ENCODE measurements around the gene HSPA1A. TPM values are rescaled to one million over a fixed set of nuclear protein-coding genes. Genes with fewer than 3 reads are reported as not detected.
"Not testable (repeated sequence)": the region's sequence is repeated elsewhere in the genome, so short reads cannot be mapped to it uniquely, and the experiment has no call there.

The HSPA1A gene
- polyA plus RNA-seq, 1 donor (not counting 4 experiments of a cell fraction or from before 2014, with no cell fraction given): 110 TPM

DNA sequence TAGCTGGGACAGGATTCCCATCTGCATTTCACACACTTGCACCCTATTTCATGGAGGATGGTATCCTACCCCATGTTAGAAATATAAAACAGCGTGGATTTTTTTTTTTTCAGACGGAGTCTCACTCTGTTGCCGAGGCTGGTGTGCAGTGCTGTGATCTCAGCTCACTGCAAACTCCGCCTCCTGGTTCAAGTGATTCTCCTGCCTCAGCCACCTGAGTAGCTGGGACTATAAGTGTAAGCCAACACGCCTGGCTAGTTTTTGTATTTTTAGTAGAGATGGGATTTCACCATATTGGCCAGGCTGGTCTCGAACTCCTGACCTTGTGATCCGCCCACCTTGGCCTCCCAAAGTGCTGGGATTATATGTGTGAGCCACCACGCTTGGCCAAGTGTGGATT lies 42.4 kb downstream of the HSPA1A start:
- H3K9me1 ChIP-seq (ENCODE audit: control insufficient read depth, extremely low read depth, insufficient read depth, low read length); H3K79me2 ChIP-seq (ENCODE audit: control insufficient read depth, insufficient read depth, low read length); dilution Hi-C loops (cut with MboI; ENCODE audit: extremely low pct_ligation_motif_present, low sequenced_read_pairs); H3K4me1 ChIP-seq (ENCODE audit: control insufficient read depth, extremely low read depth, insufficient read depth, low read length); H2AFZ ChIP-seq (ENCODE audit: control insufficient read depth, low read length); H4K20me1 ChIP-seq (ENCODE audit: control insufficient read depth, extremely low read depth, insufficient read depth, low read length); FAIRE-seq; H3K9ac ChIP-seq (ENCODE audit: control insufficient read depth, extremely low read depth, insufficient read depth, low read length); H3K4me2 ChIP-seq (ENCODE audit: control insufficient read depth, extremely low read depth, insufficient read depth, low read depth, low read length); H3K27me3 ChIP-seq (ENCODE audit: control insufficient read depth, extremely low read depth, insufficient read depth, low read length); DNase-seq (ENCODE audit: low read depth, low spot score); H3K9me3 ChIP-seq (ENCODE audit: control insufficient read depth, low read depth, low read length); H3K27ac ChIP-seq (ENCODE audit: control insufficient read depth, insufficient read depth, low read length); H3K4me3 ChIP-seq (ENCODE audit: control insufficient read depth in 2 of 3, extremely low read depth in 1 of 3, insufficient read depth in 2 of 3, low read depth in 1 of 3, low read length in 3 of 3): not testable (repeated sequence)
- H3K36me3 ChIP-seq (ENCODE audit: control insufficient read depth in 2 of 2, extremely low read depth in 1 of 2, insufficient read depth in 2 of 2, low read length in 2 of 2): peaks cover 15 to 16% of the 10 kb centered on the region in 2 experiments

DNA sequence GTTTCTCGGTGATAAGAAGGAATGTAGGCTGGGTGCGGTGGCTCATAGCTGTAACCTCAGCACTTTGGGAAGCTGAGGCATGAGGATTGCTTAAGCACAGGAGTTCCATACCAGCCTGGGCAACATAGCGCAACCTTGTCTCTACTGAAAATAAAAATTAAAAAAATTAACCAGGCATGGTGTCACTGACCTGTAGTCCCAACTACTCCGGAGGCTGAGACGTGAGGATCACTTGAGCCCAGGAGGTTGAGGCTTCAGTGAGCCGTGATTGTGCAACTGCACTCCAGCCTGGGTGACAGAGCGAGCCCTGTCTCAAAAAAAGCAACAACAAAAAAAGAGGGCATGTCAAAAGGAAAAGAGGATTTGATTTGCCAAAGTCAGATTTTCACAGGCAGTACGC lies 43.4 kb downstream of the HSPA1A start:
- no peaks in the 10 kb centered on the region for H3K9me1 ChIP-seq (ENCODE audit: control insufficient read depth, extremely low read depth, insufficient read depth, low read length)
- dilution Hi-C loops (cut with MboI; ENCODE audit: extremely low pct_ligation_motif_present, low sequenced_read_pairs): no loop called here
- H3K4me2 ChIP-seq (ENCODE audit: control insufficient read depth, extremely low read depth, insufficient read depth, low read depth, low read length): no peak overlapping the region
- H3K9me3 ChIP-seq (ENCODE audit: control insufficient read depth, low read depth, low read length): no peaks in the 10 kb centered on the region
- TF ChIP-seq, protein P1, sequence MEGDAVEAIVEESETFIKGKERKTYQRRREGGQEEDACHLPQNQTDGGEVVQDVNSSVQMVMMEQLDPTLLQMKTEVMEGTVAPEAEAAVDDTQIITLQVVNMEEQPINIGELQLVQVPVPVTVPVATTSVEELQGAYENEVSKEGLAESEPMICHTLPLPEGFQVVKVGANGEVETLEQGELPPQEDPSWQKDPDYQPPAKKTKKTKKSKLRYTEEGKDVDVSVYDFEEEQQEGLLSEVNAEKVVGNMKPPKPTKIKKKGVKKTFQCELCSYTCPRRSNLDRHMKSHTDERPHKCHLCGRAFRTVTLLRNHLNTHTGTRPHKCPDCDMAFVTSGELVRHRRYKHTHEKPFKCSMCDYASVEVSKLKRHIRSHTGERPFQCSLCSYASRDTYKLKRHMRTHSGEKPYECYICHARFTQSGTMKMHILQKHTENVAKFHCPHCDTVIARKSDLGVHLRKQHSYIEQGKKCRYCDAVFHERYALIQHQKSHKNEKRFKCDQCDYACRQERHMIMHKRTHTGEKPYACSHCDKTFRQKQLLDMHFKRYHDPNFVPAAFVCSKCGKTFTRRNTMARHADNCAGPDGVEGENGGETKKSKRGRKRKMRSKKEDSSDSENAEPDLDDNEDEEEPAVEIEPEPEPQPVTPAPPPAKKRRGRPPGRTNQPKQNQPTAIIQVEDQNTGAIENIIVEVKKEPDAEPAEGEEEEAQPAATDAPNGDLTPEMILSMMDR (optimal IDR thresholded peaks at IDR 0.05 in 1 of 3, IDR thresholded peaks at IDR 0.05 in 1 of 3, conservative IDR thresholded peaks at IDR 0.05 in 1 of 3; ENCODE audit: extremely low read depth in 1 of 3, insufficient read depth in 2 of 3, low read length in 3 of 3): no peak
- TF ChIP-seq EZH2 (IDR thresholded peaks at IDR 0.05; ENCODE audit: low read length): no peak
- DNase-seq (ENCODE audit: low read depth, low spot score) (no peak), FAIRE-seq (no peak)
- peaks cover 5% of the 10 kb centered on the region for H3K79me2 ChIP-seq (ENCODE audit: control insufficient read depth, insufficient read depth, low read length)
- H3K36me3 ChIP-seq (ENCODE audit: control insufficient read depth in 2 of 2, extremely low read depth in 1 of 2, insufficient read depth in 2 of 2, low read length in 2 of 2): peaks cover 15 to 16% of the 10 kb centered on the region in 2 experiments
- H3K4me1 ChIP-seq (ENCODE audit: control insufficient read depth, extremely low read depth, insufficient read depth, low read length): peaks cover 12% of the 10 kb centered on the region
- no peak overlapping the region for H2AFZ ChIP-seq (ENCODE audit: control insufficient read depth, low read length)
- no peak overlapping the region for H3K9ac ChIP-seq (ENCODE audit: control insufficient read depth, extremely low read depth, insufficient read depth, low read length)
- H3K4me3 ChIP-seq (ENCODE audit: control insufficient read depth in 2 of 3, extremely low read depth in 1 of 3, insufficient read depth in 2 of 3, low read depth in 1 of 3, low read length in 3 of 3): no peak overlapping the region
- H3K27me3 ChIP-seq (ENCODE audit: control insufficient read depth, extremely low read depth, insufficient read depth, low read length): no peaks in the 10 kb centered on the region
- no peaks in the 10 kb centered on the region for H4K20me1 ChIP-seq (ENCODE audit: control insufficient read depth, extremely low read depth, insufficient read depth, low read length)
- H3K27ac ChIP-seq (ENCODE audit: control insufficient read depth, insufficient read depth, low read length): no peak overlapping the region

DNA sequence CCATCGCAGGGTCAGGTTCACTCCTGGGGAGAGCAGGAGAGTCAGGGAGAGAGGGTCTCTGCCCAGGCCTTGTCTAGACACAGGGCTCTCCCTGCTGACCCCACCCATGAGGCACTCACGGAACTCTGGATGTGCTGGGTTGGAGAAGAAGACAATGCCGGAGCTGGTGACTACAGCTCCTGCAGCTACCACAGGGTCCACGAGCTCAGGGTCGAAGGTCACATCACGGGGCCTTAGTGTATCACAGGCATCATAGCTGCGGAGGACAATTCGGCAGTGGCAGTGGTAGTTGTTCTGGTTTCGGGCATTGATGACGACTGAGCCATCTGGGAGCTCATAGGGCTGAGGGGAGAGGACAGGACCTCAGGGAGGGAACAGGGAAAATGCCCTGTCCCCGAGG lies 44.6 kb downstream of the HSPA1A start:
- Histone ChIP-seq H4K20me1 (ENCODE audit: control insufficient read depth, extremely low read depth, insufficient read depth, low read length) (no peaks in the 10 kb centered on the region), H3K4me3 (ENCODE audit: control insufficient read depth in 2 of 3, extremely low read depth in 1 of 3, insufficient read depth in 2 of 3, low read depth in 1 of 3, low read length in 3 of 3) (no peak overlapping the region), H3K9me1 (ENCODE audit: control insufficient read depth, extremely low read depth, insufficient read depth, low read length) (no peaks in the 10 kb centered on the region), H3K36me3 (ENCODE audit: control insufficient read depth in 2 of 2, extremely low read depth in 1 of 2, insufficient read depth in 2 of 2, low read length in 2 of 2) (peaks cover 15 to 16% of the 10 kb centered on the region in 2 experiments), H3K27me3 (ENCODE audit: control insufficient read depth, extremely low read depth, insufficient read depth, low read length) (no peaks in the 10 kb centered on the region), H3K9ac (ENCODE audit: control insufficient read depth, extremely low read depth, insufficient read depth, low read length) (no peak overlapping the region), H3K79me2 (ENCODE audit: control insufficient read depth, insufficient read depth, low read length) (peaks cover 5% of the 10 kb centered on the region), H3K4me1 (ENCODE audit: control insufficient read depth, extremely low read depth, insufficient read depth, low read length) (peaks cover 12% of the 10 kb centered on the region), H2AFZ (ENCODE audit: control insufficient read depth, low read length) (no peak overlapping the region), H3K27ac (ENCODE audit: control insufficient read depth, insufficient read depth, low read length) (no peak overlapping the region), H3K4me2 (ENCODE audit: control insufficient read depth, extremely low read depth, insufficient read depth, low read depth, low read length) (no peak overlapping the region), H3K9me3 (ENCODE audit: control insufficient read depth, low read depth, low read length) (no peaks in the 10 kb centered on the region)
- TF ChIP-seq, protein P1 (optimal IDR thresholded peaks at IDR 0.05 in 1 of 3, IDR thresholded peaks at IDR 0.05 in 1 of 3, conservative IDR thresholded peaks at IDR 0.05 in 1 of 3; ENCODE audit: extremely low read depth in 1 of 3, insufficient read depth in 2 of 3, low read length in 3 of 3): no peak
- no peak for TF ChIP-seq EZH2 (IDR thresholded peaks at IDR 0.05; ENCODE audit: low read length)
- dilution Hi-C loops (cut with MboI; ENCODE audit: extremely low pct_ligation_motif_present, low sequenced_read_pairs): no loop called here
- DNase-seq (ENCODE audit: low read depth, low spot score) (no peak), FAIRE-seq (no peak)
